ENCODE data around the gene C16orf87.

DNA sequence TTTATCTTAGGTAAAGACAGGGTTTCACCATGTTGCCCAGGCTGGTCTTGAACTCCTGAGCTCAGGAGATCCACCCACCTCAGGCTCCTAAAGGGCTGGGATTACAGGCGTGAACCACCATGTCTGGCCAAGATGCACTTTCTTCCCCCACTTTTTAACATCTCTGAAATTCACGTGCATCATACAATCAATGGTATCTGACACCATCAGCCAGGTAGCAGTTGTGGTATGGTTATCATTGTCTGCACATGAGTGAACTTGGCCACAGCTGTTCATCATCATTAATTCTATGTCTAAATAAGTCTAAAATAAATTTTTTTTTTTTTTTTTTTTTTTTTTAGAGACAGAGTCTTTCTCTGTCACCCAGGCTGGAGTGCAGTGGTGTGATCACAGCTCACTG, 48.7 kb downstream of the C16orf87 start:
- no peak for TF ChIP-seq CTCF (IDR thresholded peaks at IDR 0.05)
- TF ChIP-seq POLR2A (IDR thresholded peaks at IDR 0.05): no peak

Measured in body of pancreas (tissue), 4 donors.